T-helper 2 cell (primary cell): ENCODE measurements around the gene DNLZ.

Source experiments
- DNase-seq, 5 experiments: peaks; one replicate each; pipeline versions ENCODE4 v3.0.0 to v3.0.0-alpha.2; 2012 to 2022

The DNLZ gene

DNA sequence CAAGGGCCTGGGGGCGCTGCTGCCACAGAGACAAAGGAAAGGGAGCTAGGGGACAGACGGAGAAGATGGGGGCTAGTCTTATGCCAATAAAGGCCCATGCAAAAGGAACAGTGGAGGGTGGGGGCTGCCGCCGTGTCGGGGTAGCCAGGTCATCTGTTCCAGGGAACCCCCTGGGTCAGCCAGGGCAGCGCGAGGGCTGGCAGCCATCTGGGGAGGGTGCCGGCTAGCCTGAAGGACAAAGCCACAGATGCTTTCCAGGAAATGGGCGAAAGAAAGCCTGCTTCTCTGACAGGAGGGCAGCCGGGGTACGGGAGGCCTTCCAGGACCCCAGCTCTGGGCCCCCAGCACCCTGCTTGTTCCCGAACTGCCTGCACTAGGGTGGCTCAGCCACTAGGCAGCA lies 11.6 kb upstream of the DNLZ start:
- no peak for DNase-seq

DNA sequence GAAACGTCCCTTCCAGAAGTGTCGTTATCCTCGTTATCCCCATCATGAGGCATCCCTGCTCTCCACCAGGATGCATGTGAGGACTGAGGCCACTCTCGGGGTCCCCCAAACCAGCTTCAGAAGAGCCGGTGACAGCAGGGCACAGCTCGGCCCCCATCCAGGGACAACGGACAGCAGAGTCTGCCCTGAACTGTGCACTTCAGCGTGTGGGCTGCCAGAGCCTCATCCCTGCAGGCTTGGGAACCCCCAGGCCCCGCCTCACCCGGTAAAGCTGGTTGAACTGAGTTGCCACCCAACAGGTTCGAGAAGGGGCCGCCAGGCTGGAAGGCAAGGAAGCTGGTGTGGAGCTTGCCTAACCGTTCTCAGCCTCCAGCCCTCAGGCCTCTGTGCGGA lies 10.6 kb upstream of the DNLZ start:
- no peak for DNase-seq

DNA sequence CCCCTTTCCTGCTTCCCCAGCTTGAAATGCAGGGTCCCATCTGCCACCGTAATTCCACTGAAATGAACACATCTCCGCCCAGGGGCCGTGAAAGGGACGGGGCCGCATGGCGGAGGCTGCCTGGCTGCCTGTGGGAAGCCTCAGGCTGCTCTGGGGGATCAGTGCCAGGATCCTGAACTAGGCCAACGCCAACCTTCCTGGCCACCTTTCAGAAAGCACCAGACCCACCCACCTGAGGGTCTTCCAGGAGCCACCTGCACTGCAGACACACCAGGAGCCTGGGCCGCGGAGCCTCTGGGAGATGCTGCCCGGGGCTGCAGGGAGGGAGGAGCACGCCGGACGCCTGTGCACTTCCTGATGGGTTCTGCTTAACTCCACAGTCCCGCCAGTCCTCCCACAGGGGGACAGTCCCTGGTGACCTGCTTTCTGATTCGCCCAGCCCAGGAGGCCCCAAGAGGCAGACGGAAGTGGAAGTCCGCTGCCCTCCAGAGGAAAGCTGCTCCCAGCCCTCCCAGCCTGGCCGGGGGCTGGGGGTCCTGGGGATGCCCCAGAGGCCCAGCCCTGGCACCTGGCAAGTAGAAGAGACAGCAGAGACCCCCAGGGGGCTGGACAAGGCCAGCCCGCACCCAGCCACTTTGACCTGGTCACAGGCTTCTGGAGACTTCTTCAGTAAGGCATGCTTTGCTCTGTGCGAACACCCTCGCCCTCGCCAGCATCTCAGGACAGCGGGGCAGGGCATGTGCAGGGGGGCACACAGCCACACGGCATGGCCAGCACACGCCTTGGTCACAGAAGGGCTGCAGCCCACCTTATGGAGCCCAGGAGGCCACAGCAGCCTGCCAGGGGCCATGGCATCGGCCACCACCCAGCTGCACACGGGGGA lies 10.0 kb upstream of the DNLZ start, which contains the start of gene CARD9:
Gene CARD9 (minus strand): TSS at position 370 of the 883 bp plus-strand sequence. CDS start 1,591 bp downstream, outside the sequence.
- no peak for DNase-seq

DNA sequence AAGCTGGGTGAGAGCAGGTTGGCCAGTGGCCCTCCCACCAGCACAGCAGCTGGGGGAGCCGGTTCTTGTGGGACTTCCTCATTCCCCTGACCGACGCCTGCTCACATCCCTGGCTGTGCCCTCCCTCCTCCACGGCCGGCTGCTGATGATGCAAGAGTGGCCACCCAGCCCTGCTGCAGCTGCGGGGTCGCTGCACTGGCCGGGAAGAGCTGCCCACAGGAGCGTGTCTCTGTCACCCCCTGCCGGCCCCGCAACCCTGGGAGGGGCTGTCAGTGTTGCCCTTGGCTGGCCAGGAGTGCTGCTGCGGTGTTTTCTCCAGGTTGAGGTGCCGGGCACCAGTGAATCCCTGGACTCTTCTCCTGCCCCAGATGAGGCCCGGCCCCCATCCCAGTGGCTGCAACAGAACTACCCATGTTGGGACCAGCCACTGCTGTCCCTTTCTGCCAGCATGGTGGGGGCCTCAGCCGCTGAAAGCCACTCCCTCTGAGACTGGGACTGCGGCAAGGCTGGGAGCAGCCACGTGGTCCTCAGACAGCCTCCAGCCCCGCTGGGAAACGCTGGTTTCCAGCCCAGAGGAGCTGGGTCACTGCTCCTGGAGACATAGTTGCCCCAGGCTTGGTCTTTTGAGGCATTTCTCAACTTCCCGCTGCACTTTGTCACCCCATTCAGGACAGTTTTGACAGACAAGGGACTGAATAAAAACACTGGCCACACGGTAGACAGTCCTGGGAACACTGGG lies 9.2 kb upstream of the DNLZ start:
- DNase-seq, result no peak

DNA sequence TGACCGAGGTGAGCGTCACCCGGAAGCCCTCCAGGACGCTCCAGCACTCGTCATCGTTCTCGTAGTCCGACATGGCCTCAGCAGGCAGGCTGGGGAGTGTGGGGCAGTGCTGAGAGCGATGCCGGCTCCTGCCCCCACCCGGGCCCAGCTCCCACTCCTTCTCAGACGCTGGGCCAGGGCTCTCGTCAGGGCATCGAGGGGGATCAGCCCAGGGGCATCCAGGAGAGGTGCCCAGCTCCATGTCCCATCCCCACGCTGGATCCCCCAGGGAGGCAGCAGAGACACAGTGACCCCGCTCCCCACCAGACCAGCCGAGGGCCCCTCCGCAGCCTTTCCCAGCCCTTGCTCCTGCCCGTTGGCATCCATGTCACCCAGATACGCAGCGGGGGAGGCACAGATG lies 8.5 kb upstream of the DNLZ start:
- DNase-seq, result no peak

DNA sequence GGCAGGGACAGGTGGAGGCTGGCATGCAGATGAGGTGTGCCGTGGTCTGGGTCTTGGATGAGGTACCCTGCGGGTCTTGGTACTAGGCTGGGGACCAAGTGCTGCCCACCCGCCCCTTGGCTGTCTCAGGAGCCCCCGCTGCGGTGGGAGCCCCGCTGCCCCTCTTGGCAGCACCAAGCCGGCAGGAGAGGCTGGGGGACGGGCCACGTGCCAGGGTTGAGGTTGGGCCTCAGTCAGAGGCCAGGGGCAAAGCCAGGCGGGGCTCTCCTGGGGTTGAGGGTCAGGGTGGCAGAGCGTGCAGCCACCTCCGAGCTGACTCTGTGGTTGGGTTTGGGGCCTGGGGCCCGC lies 8.0 kb upstream of the DNLZ start:
- no peak for DNase-seq

DNA sequence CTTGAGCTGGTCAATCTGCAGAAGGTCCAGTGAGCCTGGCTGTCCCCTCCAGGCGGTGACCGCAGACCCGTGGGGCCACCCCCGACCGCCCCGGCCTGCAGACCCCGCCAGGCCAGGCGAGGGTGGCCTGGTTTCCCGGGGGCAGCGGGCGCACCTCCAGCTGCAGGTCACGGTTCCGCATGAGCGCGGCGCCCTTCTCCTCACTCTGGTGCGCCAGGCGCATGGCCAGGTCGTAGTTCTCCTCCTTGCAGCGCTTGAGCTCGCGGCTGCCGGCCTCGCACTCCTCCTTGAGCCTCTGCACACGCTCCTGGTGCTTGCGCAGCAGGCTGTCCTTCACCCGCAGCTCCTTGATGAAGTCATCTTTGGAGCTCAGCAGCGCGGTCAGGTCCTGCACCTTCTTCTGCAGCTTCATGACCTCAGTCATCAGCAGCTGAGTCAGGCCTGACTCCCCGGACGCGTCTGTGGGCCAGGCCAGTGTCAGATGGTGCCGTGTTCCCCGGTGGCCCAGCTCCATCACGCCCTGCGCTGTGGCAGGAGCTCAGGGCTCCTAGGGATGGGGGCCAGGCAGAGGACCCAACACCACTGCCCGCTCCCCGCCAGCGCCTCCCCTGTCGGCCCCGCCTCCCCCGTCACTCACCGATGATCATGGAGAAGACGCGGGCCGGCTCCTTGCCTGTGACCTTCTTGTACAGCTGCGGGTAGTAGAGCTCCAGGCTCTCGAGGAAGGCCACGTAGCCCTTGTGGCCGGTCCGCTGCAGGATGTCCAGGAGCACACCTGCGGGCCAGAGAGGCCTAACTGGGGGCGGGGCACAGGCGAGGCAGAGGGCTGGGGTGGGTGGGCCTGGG lies 7.4 kb upstream of the DNLZ start:
- no peak for DNase-seq

DNA sequence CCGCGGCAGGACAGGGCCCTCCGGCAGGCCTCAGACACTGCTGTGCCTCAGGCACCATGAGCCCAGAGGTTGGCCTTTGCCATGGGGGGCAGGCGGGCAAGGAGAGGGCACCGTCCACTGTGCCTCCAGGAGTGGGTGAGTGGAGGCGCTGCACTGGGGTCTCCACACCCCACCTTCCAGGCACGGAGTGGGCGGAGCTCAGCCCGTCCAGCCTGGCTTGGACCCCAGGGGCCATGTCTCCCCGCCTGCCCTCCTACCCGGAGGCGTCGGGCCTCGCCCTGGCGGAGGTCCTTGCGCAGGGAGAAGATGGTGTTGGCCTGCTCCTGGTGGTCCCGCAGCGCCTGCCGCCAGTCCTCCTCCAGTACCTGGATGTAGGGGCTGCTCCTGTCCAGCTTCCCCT lies 6.5 kb upstream of the DNLZ start:
- DNase-seq, result no peak

DNA sequence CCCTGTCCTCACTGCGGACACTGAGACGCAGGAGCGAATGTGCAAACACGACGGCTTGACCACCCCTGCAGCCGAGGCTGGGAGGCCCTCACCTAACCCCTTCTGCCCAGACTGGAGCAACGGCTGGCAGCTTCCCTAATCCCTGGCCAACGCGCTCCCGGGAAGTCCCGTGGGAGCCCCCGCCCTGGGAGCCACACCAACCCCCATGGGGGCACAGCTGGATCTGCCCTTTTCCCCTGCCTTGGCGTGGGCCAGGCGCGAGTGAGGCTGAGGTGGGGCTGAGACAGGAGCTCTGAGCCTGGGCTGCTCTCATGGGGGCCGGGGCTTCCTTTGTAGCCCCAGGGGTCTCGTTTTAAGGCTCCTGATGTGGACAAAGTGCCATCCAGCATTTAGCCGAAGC lies 4.6 kb upstream of the DNLZ start:
- no peak for DNase-seq

DNA sequence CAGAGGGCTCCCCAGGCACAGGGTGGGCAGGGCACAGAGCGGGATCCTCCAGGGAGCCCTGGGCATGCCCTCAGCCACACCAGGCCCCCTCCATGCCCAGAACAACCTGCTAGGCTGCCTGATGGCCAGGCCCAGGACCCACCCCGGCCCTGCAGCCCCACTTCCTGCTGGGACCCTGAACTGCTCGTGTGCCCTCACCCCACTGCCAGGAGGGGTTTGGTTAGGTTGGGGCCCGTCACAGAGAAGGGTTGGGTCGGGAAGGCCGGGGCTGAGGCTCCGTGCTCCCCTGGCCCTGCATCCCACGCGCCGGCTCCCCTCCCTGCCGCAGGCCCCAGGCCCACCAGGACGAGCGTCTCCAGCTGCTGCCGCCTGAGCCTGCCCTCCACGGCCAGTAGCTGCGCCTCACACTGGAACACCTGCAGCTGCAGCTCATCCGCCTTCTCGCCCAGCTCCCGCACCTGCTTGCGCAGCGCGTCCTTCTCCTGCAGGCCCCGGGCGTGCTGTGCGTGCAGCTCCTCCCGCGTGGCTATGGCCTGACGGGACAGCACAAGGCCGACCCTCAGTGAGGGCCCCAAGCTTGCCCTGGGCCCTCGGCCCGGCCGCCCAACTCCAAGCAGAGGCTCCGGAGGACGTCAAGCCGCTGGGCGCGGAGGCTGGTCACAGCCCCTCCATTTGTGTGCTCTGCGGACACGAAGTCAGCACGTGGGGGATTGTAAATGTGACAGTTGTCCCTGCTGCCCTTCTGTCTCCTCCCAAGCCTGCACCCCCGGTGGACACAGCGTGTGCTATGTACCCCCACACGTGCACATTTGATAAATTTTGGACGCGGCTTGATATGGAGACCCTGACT lies 4.0 kb upstream of the DNLZ start:
- no peak for DNase-seq

DNA sequence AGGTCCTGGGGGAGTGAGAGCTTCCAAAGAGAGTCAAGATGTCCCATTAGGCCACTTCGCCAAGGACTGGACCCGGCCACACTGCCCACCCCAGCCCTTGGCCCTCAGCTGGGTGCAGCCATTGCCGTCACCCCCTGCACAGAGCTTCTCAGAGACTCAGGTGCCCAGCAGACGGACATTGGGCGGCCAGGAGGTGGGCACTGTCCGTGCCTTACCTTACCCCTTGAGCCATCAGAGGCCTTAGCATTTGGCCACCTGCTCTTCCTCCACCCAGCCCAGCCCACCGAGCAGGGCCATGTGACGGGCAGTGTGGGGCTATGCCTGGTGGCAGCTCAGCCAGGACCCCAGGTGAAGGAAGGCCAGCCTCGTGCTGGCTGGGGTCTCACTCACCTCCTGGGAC lies 3.3 kb upstream of the DNLZ start:
- no peak for DNase-seq

DNA sequence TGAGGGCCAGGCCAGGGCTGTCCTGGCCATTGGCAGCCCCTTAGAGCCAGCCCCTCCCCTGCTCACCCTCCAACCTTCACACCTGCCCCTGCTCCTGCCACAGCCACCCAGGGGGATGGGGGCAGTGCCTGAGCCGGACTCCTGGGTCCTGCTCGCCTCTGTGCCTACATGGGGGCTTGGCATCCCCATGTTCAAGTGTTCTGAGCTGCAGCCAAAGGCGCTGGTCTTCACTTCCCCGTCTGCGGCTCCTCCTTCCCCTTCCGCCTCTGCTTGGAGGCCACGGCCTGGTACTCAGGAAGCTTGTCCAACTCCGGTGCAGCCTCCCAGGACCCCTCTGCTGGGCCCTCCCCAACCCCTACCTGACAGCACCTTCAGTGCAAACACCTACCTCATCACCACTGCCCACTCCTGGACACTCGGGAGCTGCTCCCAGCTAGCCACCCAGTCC lies 2.3 kb upstream of the DNLZ start:
- no peak for DNase-seq

DNA sequence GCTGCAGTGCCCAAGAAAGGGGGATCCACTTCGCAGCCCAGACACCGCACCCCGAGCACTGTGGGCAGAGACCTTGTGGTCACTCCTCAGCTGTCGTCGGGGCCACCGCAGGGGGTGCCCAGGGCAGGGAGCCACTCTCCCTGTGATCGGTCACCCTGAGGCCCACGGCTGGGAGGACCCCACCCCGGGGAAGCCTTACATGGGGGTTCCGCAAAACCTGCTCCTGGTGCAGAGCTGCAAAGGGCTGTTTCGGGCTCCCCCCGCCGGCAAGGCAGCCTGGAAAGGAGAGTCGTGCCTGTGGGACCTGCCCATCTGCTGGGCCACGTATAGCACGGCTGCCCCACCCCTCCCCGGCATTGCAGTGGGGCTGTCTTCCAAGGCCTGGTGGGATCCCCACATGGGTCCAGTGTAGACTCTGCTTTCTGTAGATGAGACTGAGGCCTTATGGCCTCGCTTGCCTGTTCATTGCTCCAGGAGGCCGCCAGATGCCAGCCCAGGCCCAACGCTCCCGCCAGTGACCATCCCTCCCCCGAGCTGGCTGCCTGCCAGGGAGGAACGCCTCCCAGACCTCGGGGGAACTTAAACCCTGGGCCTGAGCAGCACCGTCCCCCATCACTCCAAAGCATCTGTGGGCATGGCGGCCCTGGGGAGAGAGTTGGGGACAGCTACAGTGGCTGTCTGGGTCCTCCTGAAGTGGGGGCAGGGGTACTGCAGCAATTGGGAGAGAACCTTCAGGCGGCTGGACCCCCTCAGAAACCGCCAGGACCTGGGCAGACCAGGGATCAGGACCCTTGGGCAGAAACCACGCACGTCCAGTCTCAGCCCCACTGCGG lies 1.6 kb upstream of the DNLZ start:
- DNase-seq, result no peak

DNA sequence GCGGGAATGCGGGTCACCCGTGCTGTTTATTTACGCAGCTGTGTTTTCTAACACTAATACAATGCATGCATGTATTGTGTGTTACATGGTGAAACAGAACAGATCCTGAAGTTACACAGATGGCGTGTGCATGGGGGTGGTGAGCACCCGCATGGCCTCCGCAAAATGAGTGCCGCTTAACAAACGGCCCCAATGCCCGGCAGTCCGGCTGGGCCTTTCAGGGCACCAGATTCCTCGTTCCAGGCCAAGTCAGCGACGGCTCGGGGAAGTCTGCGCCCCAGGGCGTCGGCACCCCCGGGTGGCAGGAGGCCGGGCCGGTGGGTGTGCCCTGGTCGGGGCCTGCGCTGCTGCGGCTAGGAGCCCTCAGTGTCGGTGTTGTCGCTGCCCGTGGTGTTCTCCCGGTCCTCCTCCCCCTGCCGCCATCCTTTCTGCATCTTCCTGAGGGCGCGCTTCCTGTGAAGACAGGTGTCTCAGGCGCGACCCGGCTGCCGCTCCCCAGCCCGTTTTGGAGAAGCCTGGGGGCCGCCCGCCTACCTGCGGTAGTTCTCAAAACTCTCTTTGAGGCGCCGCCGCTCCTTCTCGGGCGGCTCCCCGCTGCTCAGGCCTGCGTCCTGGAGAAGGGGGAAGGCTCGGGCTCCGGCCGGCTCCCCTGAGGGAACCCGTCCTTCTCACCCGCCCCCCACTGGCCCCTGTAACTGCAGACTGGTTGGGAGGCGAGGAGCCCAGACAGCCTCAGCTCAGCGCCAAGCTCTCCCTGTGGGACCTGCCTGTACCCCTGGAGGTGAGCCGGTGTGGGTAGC lies 605 bp upstream of the DNLZ start:
- no peak for DNase-seq

DNA sequence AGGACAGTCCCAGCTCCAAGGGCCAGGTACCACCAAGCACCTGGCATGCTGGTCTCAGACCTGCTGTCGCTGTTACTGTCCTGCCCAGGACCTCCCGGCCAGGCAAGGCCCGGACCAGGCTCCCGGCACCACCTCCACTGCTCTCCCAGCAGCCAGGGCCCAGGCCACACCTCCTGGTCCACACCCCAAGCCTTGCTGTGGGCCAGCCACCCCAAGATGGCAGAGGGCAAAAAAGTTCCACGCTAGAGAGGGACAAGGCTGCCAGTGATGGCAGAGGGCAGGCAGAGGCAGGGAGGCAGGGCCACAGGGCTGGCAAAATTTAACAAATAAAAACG lies 1.1 kb downstream of the DNLZ start:
- no peak for DNase-seq

DNA sequence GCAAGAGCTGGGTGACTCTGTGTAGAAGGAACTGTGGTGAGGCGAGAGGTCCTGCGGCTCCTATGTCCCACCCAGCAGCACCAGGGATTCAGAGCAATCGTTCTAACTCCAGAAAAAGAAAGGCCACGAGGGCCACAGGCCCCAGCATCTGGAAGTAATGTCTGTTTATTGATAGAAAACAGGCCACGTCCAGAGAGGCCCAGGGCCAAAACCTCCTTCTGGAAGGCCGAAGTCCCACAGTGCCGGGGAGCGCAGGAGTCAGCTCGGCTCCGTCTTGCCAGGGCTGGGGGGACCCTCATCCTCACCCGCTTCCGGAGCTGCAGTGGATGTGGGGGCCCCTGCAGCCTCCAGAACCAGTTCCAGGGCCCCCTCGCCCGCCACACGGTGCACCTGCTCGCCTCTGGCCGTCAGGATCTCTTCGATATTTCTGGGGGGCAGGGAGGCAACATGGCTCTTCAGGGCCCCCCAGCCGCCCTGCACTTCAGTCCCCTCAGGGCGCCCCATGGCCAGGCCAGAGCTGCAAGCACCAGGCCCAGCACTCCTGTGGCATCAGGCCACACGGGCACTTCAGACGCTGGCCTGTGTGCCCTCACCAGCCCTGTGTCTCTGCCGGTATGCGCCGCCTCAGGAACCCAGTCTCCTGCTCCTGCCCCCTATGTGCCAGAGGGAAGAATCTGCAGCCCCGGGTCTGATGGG lies 1.6 kb downstream of the DNLZ start:
- DNase-seq, result no peak

DNA sequence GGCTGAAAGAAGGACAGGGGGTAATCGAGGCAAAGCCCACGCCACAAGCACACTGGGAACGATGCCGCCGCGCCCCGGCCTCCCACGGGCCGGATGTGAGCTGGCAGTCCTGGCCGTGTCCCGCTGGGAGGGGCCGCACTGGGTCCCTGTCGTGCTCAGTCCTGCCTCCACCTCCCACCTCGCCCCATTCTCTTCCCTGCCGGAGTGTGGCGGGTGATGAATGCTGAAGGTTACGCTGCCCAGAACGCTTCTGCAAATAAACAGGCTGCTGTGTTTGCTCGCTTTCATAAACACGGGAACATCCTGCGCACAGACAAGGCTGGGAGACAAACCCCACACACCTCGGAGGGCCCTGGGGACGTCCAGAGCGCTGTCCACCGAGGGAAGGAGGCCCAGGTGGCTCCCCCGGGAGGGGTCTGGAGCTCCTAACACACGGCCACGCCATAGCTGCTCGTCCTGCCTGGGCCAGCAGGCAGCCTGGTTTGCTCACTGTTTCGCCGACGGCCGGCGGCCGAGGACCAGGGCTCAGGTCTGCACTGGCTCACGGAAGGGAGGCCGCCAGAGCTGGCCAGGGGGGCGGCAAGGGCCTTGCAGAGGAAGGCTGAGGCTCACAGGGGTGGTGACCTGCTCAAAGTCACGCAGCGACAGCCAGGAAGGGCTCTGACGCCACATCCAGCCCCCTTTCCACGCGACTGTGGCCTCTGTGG lies 2.3 kb downstream of the DNLZ start:
- DNase-seq, result no peak

DNA sequence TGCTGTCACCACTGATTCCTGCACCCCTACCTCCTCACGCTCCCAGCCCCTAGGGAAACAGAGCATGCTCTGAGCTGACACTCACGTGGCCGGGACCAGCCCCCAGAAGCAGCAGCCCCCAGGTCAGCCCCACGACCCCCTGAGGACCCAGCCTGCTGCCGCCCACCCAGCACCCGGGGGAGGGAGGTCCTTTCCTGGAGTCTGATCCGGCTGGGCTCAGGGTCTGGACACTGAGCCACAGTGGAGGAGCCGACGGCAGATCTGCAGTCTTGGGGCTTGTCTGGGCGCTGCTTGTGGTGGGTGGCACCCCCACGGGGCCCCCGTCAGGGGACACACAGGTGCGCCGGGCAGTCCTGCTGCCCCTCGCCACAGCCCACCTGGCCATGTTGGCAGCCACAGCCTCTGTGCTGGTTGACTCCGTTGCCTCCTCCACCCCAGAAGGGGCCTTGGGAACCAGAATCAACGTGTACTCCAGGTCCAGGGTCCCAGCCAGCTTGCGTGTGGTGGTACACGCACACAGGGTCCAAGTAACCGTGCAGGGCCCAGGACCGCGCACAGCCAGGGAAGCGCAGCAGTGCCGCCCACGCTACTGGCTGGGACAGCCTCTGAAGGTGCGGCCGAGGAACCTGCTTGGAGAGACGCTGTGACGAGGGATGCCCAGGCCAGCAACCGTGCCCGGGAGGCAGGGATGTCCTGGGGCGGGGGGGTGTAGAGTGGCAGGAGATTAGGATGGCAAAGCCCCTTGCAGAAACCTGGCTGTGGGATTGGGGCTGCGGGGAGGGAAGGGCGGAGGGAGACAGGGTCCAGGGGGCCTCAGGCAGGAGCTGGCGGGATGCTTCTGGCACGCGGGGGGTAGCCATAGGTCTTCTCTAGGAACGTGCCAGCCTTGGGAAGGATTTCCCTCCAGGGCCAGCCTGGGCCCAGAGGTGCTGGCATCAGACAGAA lies 3.5 kb downstream of the DNLZ start:
- DNase-seq, result no peak
